HG03439 (cell line): Measurements from ENCODE around the gene FAM162A.

Source experiments
- ATAC-seq: cut with Tn5 transposase; IDR thresholded peaks from one replicate; pipeline ENCODE4 v1.9.1; 2021; ENCODE audit warnings: mild to moderate bottlenecking, moderate library complexity; ENCODE audit not compliant: unreplicated experiment

FAM162A gene

DNA sequence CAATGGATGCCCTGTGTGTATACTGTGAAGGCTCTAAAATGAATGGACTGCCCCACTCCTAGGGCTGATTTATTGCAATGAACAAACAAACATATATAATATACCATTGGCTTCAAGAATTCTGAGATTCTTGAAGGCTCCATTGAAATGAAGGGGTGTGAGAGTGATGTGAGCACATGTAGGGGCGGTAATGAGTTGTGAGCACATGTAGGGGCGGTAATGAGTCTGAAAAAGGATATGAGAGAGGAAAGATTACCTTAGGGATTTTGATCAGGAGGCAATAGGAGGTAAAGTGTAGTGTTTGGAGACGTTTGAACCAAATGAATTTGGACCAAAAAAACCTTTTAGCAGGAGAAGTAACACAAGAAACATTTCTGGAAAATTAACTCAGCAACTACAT, 3.7 kb downstream of the FAM162A start:
- ATAC-seq, result no peak

GRCh38 chr3:122389197-122389596, 5.2 kb downstream of the FAM162A start:
- ATAC-seq, result no peak

DNA sequence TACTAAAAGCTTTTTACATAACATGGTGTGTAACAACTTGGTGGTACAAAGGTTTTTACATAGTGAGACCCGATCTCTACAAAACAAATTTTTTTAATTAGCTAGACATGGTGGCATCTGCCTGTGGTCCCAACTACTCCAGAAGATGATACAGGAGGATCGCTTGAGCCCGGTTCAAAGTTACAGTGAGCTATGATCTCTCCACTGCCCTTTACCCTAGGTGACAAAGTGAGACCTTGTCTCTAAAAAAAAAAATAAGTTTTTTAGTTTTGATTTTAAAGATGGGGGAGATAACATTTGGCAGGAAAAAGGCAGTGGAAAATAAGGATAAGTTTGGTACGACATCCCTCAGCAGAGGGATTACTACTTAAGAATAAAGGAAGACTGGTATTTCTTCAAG, 5.9 kb downstream of the FAM162A start:
- no peak for ATAC-seq

- ATAC-seq, result no peak
These were observed 6.7 kb downstream of the FAM162A start for GRCh38 chr3:122390665-122391064.

GRCh38 chr3:122391681-122392446, 7.9 kb downstream of the FAM162A start:
- no peak for ATAC-seq

DNA sequence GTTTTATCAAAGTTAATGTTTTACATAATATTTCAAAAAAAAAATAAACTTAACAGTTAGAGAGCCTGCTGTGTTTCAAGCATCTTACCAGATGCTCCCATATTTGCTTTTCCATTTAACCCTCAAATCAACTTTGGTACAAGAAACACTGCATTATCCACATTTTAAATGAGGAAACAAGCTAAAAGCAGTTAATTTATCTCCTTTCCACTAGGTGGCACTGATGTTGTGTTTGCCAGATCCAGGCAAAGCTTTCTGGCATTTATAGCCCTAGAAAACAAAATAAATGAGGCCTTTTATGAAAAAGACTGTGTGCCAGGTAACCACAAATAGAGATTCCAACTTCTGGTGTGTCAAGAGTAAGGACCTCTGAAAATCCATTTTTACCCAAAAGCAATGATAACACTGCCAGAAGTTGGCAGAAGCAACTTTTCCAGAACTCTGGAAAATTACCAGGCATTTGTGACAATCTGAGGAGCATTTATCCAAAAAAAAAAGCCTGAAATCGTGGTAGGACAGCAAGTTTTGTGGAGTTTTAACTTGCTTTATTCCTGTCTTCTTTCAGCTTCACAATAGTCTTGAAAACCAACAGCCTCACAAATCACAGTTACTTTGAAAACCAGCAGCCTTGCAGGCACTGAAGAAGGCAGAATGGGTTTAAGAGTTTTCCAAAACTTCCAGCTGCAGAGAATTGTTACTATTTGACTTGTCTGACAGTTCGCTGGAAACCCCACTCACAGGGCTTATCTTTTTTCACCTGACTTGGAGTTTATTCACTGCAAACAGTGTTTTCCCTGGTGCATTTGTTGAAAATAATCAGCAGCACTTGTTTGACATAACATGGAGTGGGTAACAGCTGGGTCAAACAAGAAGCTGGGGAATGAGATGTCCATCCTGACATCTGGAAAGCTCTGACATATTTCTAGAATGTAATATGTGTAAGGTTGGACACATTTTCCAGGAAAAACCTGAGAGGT, 9.2 kb downstream of the FAM162A start:
- no peak for ATAC-seq

GRCh38 chr3:122394173-122394572, 10.2 kb downstream of the FAM162A start:
- no peak for ATAC-seq

DNA sequence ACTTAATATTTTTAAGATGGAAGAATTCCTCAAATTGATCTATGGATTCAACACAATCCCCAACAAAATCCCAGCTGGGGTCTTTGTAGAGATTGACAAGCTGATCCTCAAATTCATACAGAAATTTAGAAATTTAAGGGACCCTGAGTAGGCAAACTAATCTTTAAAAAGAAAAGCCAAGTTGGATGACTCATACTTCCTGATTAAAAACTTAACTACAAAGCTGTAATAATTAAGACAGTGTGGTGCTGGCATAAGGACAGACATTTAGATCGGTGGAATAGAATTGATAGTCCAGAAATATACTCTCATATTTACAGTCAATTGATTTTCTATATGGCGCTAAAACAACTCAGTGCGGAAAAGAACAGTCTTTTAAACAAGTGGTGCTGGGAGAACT, 11.6 kb downstream of the FAM162A start:
- no peak for ATAC-seq

DNA sequence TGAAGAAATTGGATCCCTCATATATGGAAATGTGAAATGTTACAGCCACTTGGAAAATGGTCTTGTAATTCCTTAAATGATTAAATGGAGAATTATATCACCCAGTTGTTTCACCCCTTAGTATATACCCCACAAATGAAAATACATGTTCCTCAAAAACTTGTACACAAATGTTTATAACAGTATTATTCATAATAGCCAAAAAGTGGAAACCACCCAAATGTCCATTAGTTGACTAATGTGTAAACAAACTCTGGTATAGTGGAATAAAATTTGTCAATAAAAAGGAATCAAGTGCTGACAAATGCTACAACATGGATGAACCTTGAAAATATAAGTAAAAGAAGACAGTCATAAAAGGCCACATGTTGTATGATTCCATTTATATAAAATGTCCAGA, 12.5 kb downstream of the FAM162A start:
- no peak for ATAC-seq

DNA sequence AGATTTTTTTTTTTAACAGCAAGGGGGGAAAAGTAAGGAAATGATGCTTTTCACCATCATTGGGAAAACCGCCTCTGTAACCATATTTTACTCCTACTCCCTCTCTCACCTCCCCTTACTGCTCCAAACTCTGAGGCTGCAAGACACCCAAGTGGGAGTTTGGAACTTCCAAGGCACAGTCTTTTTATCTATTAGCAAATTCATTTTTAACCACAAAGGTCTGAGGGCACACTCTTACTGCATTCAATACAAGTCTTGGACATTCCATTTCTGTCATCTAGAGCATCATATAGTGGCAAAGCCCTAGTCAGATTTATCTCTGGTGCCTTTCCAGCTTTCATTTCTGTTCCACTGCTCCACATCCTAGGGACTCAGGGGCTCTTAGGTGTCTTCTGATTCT, 13.2 kb downstream of the FAM162A start:
- no peak for ATAC-seq

GRCh38 chr3:122398920-122399319, 14.9 kb downstream of the FAM162A start:
- no peak for ATAC-seq

- no peak for ATAC-seq
These were observed 19.5 kb downstream of the FAM162A start for GRCh38 chr3:122403489-122403888.

- ATAC-seq, result no peak
These were observed 21.0 kb downstream of the FAM162A start for GRCh38 chr3:122405015-122405414.

- ATAC-seq, result no peak
These were observed 22.2 kb downstream of the FAM162A start for GRCh38 chr3:122406198-122406597.

DNA sequence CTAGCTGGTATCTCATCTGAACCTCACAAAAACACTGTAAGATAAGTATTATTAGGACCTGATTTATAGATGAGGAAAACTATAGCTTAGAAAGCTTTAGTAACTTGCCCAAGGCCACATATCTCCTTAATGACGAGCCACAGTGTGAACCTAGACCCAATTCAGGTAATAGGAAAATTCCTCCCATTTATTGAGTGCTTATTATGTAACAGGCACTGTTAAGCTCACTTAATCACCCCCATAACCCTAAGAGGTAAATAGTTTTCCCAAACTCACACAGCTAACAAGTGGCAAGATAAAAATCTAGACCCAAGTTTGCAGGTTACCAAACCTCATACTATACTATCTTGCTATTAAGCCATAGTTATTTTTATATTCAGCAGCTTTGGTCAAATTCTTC, 24.0 kb downstream of the FAM162A start:
- ATAC-seq, result no peak

DNA sequence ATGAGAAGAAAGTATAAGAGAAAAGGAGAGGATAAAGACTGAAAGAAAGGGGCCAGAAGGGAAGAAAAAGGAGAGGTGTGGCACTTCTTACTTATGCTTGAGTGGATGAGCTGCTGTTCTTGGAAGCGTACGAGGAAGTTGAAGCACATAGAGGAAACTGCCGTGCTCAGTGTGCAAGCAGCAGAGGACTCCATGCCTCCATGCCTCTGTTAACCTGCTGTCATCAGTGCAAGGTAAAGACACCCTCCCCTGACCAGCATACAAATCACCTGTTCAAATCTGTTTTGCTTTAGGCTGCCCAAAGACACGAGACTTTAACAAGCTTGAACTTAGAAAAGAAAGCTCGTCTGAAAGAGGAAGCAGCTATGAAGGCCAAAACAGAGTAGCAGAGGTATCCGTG, 25.5 kb downstream of the FAM162A start:
- no peak for ATAC-seq

- no peak for ATAC-seq
These were observed 26.1 kb downstream of the FAM162A start for GRCh38 chr3:122410111-122410510.

DNA sequence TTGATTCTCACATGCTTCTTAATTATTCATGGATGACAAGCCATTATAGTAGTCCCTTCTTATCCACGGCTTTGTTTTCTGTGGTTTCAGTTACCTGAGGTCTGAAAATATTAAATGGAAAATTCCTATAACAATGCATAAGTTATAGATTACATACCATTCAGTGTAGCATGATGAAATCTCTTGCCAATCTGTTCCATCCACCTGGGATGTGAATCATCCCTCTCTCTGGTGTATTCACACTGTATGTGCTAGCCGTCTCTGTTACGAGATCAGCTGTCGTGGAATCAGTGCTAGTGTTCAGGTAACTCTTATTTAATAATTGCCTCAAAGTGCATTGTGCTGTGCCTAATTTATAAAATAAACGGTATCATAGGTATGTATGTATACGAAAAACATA, 26.7 kb downstream of the FAM162A start:
- ATAC-seq, result no peak

DNA sequence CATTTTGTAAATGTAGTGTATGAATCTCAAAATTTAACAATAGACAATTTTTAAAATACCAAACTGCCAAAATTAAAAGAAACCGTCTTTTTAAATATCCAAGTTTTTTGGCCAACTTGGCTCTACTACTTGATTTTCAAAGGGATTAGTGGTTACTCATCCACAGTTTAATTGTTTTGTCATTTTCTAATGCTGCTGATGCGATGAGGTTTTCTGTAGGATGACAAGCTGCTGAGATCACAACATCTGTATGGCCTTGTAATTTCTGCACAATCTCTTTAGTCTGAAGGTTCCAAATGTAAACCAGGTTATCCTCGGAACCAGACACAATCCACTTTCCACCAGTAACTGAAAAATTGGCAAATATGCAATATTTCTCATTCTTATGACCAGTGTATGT, 30.4 kb downstream of the FAM162A start:
- ATAC-seq, result no peak

GRCh38 chr3:122415104-122415744, 31.2 kb downstream of the FAM162A start:
- no peak for ATAC-seq
